8988T (cell line): ENCODE results near the gene VPS35L.

Experiments
- DNase-seq: peaks from one replicate; pipeline ENCODE4 v3.0.0; 2011

Gene VPS35L

GRCh38 chr16:19698480-19699465 is 143.3 kb downstream of the VPS35L start:
- DNase-seq = no peak

- no peak for DNase-seq
Measured at GRCh38 chr16:19699472-19699871, 144.0 kb downstream of the VPS35L start.

GRCh38 chr16:19700319-19700781 is 144.8 kb downstream of the VPS35L start:
- DNase-seq = no peak

- no peak for DNase-seq
Measured at GRCh38 chr16:19701091-19701490, 145.6 kb downstream of the VPS35L start.

- DNase-seq = no peak
Measured at GRCh38 chr16:19703172-19703889, 147.8 kb downstream of the VPS35L start.

GRCh38 chr16:19704321-19705145 is 149.0 kb downstream of the VPS35L start:
- no peak for DNase-seq

GRCh38 chr16:19705146-19705501 is 149.6 kb downstream of the VPS35L start:
- no peak for DNase-seq

GRCh38 chr16:19705843-19706242 is 150.3 kb downstream of the VPS35L start:
- DNase-seq = no peak

- DNase-seq = no peak
Measured at GRCh38 chr16:19706846-19707245, 151.3 kb downstream of the VPS35L start.

GRCh38 chr16:19707569-19708295 is 152.2 kb downstream of the VPS35L start:
- no peak for DNase-seq

GRCh38 chr16:19708296-19709205 is 153.0 kb downstream of the VPS35L start:
- no peak for DNase-seq

GRCh38 chr16:19709381-19710136 is 154.1 kb downstream of the VPS35L start:
- DNase-seq = no peak

GRCh38 chr16:19710191-19710908 is 154.8 kb downstream of the VPS35L start:
- DNase-seq = no peak

GRCh38 chr16:19710991-19711545 is 155.6 kb downstream of the VPS35L start:
- DNase-seq = no peak

- no peak for DNase-seq
Measured at GRCh38 chr16:19711643-19712042, 156.1 kb downstream of the VPS35L start.

- DNase-seq = no peak
Measured at GRCh38 chr16:19712418-19713058, 157.0 kb downstream of the VPS35L start.

GRCh38 chr16:19713697-19714096 is 158.2 kb downstream of the VPS35L start:
- no peak for DNase-seq

- no peak for DNase-seq
Measured at GRCh38 chr16:19715566-19715965, 160.1 kb downstream of the VPS35L start.

- DNase-seq = no peak
Measured at GRCh38 chr16:19716183-19716582, 160.7 kb downstream of the VPS35L start.
